ENCODE data around the gene FEM1A.

FEM1A gene

DNA sequence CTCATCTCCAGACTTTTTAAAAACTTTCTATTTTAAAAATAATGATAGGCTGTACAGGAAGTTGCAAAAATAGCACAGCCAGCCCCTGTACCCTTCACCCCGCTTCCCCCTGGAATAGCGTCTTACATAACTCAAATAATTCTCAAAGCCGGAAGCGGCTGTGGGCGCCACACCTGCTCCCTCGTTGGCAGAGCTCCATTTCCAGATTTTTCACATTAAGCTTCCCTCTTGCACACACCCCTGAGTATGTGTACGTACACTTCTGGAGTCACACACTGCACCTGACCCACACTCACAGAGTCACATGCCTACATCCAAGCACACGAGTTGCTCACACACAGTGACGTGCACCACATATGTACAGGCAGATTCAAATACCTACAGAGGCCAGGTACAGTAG, 42.9 kb upstream of the FEM1A start:
- H3K4me3 ChIP-seq (ENCODE audit: low read depth, low read length), result no peak overlapping the region
- DNase-seq (ENCODE audit: low read depth), result no peak
- TF ChIP-seq, protein P1, sequence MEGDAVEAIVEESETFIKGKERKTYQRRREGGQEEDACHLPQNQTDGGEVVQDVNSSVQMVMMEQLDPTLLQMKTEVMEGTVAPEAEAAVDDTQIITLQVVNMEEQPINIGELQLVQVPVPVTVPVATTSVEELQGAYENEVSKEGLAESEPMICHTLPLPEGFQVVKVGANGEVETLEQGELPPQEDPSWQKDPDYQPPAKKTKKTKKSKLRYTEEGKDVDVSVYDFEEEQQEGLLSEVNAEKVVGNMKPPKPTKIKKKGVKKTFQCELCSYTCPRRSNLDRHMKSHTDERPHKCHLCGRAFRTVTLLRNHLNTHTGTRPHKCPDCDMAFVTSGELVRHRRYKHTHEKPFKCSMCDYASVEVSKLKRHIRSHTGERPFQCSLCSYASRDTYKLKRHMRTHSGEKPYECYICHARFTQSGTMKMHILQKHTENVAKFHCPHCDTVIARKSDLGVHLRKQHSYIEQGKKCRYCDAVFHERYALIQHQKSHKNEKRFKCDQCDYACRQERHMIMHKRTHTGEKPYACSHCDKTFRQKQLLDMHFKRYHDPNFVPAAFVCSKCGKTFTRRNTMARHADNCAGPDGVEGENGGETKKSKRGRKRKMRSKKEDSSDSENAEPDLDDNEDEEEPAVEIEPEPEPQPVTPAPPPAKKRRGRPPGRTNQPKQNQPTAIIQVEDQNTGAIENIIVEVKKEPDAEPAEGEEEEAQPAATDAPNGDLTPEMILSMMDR (IDR thresholded peaks at IDR 0.05; ENCODE audit: insufficient read depth, low read depth, low read length, missing control alignments), result no peak

DNA sequence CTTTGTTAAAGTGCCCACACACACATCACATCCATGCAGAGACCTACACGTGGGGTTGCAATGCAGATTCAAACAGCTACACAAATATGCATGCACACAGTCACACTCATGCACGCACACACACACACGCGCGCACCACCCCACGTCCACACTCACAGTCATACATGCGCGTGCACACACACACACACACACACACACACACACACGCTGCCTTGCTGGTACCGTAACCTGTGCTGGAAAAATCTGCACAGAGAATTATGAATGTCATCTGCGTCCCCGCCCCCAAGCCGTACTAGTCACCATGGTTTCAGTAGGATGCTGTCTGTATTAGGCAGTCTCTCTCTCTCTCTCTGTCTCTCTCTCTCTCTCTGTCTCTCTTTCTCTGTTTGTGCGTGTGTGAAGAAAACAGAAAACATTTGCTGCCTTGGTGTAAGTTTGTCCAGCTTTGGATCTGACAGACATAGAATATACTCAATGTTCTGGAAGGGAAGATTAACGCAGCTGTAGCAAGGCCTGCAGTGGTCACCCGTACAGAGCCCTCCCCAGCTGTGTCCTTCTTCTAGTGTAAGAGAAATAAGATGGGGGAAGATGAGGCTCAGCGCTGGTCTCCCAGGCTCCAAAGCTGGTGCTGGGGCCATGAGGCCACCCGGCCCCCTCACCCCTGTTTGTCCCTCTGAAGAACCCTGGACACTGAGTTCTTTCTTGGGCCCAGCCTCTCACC, 41.5 kb upstream of the FEM1A start:
- TF ChIP-seq, protein P1 (IDR thresholded peaks at IDR 0.05; ENCODE audit: insufficient read depth, low read depth, low read length, missing control alignments), result no peak
- no peak overlapping the region for H3K4me3 ChIP-seq (ENCODE audit: low read depth, low read length)
- no peak for DNase-seq (ENCODE audit: low read depth)

DNA sequence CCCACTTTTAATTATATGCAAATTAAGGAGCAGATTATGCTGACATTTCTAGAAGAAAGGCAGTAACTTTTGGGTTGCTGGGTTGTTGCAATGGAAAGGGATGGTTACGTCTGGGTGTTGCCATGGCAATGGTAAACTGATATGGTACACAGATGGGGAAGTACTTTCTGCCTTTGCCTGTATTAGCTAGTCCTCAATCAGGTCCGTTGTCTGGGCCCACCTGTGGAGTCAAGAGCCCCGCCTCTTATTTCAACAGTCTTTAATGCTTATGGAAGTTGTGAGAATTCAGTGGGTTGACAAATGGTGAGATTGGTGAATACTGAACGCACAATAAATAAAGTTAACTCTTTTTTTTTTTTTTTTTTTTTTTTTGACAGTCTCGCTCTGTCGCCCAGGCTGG, 37.3 kb upstream of the FEM1A start:
- DNase-seq (ENCODE audit: low read depth), result no peak
- TF ChIP-seq, protein P1 (IDR thresholded peaks at IDR 0.05; ENCODE audit: insufficient read depth, low read depth, low read length, missing control alignments), result no peak

DNA sequence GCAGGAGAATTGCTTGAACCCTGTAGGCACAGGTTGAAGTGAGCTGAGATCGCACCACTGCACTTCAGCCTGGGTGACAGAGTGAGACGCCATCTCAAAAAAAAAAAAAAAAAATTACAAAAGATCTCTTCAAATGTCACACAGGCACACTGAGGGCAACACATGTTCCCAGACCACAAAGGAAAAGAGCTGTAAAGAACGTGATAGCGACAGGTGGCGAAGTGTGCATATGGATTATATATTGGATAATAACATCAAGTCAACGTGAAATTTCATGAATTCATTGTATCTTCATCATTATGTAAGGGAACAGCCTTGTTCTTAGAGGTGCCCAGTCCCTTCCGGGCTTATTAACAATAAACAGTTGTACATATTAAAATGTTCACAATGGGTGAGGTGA, 36.1 kb upstream of the FEM1A start:
- H3K4me3 ChIP-seq (ENCODE audit: low read depth, low read length), result no peak overlapping the region
- DNase-seq (ENCODE audit: low read depth), result no peak
- TF ChIP-seq, protein P1 (IDR thresholded peaks at IDR 0.05; ENCODE audit: insufficient read depth, low read depth, low read length, missing control alignments), result no peak

More for the DNA sequence above, 37.3 kb upstream of the FEM1A start:
- H3K4me3 ChIP-seq (ENCODE audit: low read depth, low read length), result no peak overlapping the region

DNA sequence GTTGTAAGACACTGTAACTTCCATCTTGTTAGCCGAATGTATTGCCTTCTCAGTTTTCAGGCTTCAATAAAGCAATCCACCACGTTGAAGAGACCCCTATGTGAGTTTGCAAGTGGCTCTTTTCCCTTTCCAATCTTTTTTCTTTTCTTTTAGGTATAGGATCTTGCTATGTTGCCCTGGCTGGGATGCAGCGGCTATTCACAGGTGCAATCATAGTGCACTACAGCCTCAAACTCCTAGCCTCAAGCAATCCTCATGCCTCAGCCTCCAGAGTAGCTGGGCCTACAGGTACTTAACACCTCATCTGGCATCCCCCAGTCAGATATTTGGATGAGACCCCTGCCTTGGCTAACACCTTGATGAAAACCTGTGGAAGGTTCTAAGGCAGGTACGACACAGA, 33.5 kb upstream of the FEM1A start:
- TF ChIP-seq, protein P1 (IDR thresholded peaks at IDR 0.05; ENCODE audit: insufficient read depth, low read depth, low read length, missing control alignments), result no peak
- no peak overlapping the region for H3K4me3 ChIP-seq (ENCODE audit: low read depth, low read length)
- no peak for DNase-seq (ENCODE audit: low read depth)

DNA sequence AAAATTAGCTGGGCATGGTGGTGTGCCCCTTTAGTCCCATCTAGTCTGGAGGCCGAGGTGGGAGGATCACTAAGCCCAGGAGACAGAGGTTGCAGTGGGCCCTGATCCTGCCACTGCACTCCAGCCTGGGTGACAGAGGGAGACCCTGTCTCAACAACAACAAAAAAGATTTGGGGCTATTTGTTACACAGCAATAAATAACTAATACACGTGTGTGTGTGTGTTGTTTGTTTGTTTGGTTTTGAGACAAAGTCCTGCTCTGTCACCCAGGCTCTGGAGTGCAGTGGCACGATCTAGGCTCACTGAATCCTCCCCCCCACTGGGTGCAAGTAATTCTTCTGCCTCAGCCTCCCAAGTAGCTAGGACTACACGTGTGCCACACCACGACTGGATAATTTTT, 32.9 kb upstream of the FEM1A start:
- TF ChIP-seq, protein P1 (IDR thresholded peaks at IDR 0.05; ENCODE audit: insufficient read depth, low read depth, low read length, missing control alignments), result no peak
- no peak for DNase-seq (ENCODE audit: low read depth)
- no peak overlapping the region for H3K4me3 ChIP-seq (ENCODE audit: low read depth, low read length)
